ENCODE results near the gene TATDN2.

DNA sequence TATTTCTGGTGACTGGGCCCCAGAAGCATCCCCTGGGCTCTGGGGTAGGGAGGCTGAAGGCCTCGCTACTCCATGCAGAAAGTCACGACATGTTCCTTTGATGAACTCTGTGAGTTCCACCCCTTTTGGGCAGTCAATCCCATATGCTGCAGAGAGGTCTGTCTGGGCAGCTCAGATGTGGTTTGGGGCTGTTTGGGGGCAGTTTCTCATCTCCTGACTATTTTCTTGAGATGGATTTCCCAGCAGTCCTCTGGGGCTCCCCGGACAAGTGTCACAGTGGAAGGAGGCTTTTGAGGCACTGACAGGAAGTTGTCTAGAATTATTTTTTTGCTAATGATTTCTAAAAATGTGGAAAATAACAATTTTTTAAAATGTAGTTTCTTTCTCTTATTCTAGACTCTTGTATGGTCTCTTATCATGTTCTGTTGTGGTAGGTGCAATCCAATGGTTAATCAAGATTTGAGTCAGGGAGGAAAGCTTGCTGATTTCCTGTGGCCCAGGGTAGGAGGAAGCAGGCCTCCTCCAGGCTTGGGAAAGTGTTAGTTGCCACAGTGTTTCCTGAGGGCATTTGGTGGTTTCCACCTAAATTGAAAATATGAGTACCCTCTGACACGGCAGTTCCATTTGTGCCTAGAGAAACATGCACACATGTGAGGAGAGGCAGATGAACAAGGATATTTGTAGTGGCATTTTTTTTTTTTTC, 19.9 kb upstream of the TATDN2 start:
- TF ChIP-seq, protein P1, sequence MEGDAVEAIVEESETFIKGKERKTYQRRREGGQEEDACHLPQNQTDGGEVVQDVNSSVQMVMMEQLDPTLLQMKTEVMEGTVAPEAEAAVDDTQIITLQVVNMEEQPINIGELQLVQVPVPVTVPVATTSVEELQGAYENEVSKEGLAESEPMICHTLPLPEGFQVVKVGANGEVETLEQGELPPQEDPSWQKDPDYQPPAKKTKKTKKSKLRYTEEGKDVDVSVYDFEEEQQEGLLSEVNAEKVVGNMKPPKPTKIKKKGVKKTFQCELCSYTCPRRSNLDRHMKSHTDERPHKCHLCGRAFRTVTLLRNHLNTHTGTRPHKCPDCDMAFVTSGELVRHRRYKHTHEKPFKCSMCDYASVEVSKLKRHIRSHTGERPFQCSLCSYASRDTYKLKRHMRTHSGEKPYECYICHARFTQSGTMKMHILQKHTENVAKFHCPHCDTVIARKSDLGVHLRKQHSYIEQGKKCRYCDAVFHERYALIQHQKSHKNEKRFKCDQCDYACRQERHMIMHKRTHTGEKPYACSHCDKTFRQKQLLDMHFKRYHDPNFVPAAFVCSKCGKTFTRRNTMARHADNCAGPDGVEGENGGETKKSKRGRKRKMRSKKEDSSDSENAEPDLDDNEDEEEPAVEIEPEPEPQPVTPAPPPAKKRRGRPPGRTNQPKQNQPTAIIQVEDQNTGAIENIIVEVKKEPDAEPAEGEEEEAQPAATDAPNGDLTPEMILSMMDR (IDR thresholded peaks at IDR 0.05; ENCODE audit: extremely low read depth in 1 of 2, insufficient read depth in 1 of 2, low read depth in 1 of 2, low read length in 2 of 2): no peak
- TF ChIP-seq POLR2AphosphoS5 (IDR thresholded peaks at IDR 0.05; ENCODE audit: insufficient read depth, low read depth, low read length): peak; percentile 94
